K562 (cell line): ENCODE results near the gene MUCL3. TPM values are rescaled to one million over a fixed set of nuclear protein-coding genes. Genes with fewer than 3 reads are reported as not detected.

Source experiments
- BHLHE40 ChIP-seq: IDR thresholded peaks from 2 replicates; pipeline ENCODE4 v1.6.1; 2011; ENCODE audit warnings: low read length, improper control_type of control experiment
- DNMT1 ChIP-seq: fragments of 450-650 bp; IDR thresholded peaks from 2 replicates; pipeline ENCODE4 v1.6.1; 2016; ENCODE audit warnings: antibody characterized with exemption, mild to moderate bottlenecking
- ELF1 ChIP-seq: fragments of 200-800 bp; sonication (Bioruptor generic); IDR thresholded peaks from 2 replicates; pipeline ENCODE4 v1.6.1; 2016; ENCODE audit warnings: missing genetic modification characterization, missing compliant biosample characterization
- ELF4 ChIP-seq: fragments of 450-650 bp; formaldehyde crosslinking; IDR thresholded peaks from 2 replicates; pipeline ENCODE4 v1.4.0; 2022; ENCODE audit warnings: missing genetic modification characterization
- GABPA ChIP-seq: fragments of 200-800 bp; sonication (Bioruptor generic); conservative IDR thresholded peaks from 2 replicates; pipeline ENCODE4 v1.6.1; 2016; ENCODE audit warnings: low read depth, missing genetic modification characterization, missing compliant biosample characterization
- KHSRP ChIP-seq: fragments of 450-650 bp; IDR thresholded peaks from 2 replicates; pipeline ENCODE4 v1.6.1; 2017
- KLF1 ChIP-seq: fragments of 450-650 bp; IDR thresholded peaks from 2 replicates; pipeline ENCODE4 v1.6.1; 2016; ENCODE audit warnings: missing genetic modification characterization, missing compliant biosample characterization
- MEF2A ChIP-seq: IDR thresholded peaks from 2 replicates; pipeline ENCODE4 v1.6.1; 2011; ENCODE audit warnings: low read depth, mild to moderate bottlenecking, low read length, moderate library complexity; ENCODE audit not compliant: control insufficient read depth
- POU5F1 ChIP-seq: fragments of 150-350 bp; IDR thresholded peaks from 2 replicates; pipeline ENCODE4 v1.6.1; 2014; ENCODE audit warnings: borderline replicate concordance, low read length, low read depth, mild to moderate bottlenecking; ENCODE audit not compliant: partially characterized antibody
- ZKSCAN1 ChIP-seq: fragments of 150-350 bp; IDR thresholded peaks from 2 replicates; pipeline ENCODE4 v1.6.1; 2016; ENCODE audit warnings: low read depth, low read length
- ZNF165 ChIP-seq: fragments of 250-450 bp; sonication (Bioruptor Pico); IDR thresholded peaks from 2 replicates; pipeline ENCODE4 v1.4.0; 2020; ENCODE audit warnings: borderline replicate concordance
- ZNF232 ChIP-seq: sonication (generic); formaldehyde crosslinking; IDR thresholded peaks from 2 replicates; pipeline ENCODE4 v1.8.0; 2022; ENCODE audit warnings: mild to moderate bottlenecking, missing genetic modification reagents
- polyA plus RNA-seq, 8 experiments: library from polyadenylated mRNA; depleted of rRNA in 4 of 8; stranded (reverse) in 5 of 8; unstranded in 3 of 8; fragments of >200 nt; fragmentation: Nextera tagmentation in 2 of 8; fragmentation: Illumina TruSeq in 1 of 8; extraction: Ambion mirVana in 2 of 8; extraction: Trizol in 1 of 8; gene quantifications; 2 replicates each; pipeline versions ENCODE4 v1.2.1 to v1.2.3, GENCODE V29; 2011 to 2014; ENCODE audit warnings: inconsistent platforms in 1 of 8, missing spikeins in 1 of 8
- total RNA-seq, 7 experiments: library from RNA; depleted of rRNA in 6 of 7; stranded (reverse); fragments of >200 nt in 6 of 7; fragmentation: Illumina TruSeq in 2 of 7; extraction: Trizol in 2 of 7; gene quantifications; 2 replicates each; pipeline versions ENCODE4 v1.2.1 to v1.2.3, GENCODE V29; 2011 to 2021; ENCODE audit warnings: low replicate concordance in 1 of 7
- TF ChIP-seq, protein P1 (sequence below): fragments of 450-650 bp; IDR thresholded peaks from 2 replicates; pipeline ENCODE4 v1.6.1; 2018; ENCODE audit not compliant: partially characterized antibody
- TF ChIP-seq, protein P2 (sequence below): IDR thresholded peaks from 2 replicates; pipeline ENCODE4 v1.6.1; 2011; ENCODE audit not compliant: insufficient read length; ENCODE audit errors: extremely low read depth
- TF ChIP-seq, protein P3 (sequence below): fragments of 200-800 bp; sonication (Bioruptor generic); IDR thresholded peaks from 2 replicates; pipeline ENCODE4 v1.6.1; 2017; ENCODE audit warnings: missing genetic modification characterization, missing compliant biosample characterization
- TF ChIP-seq, protein P4 (sequence below): sonication (generic); formaldehyde crosslinking; IDR thresholded peaks from 2 replicates; pipeline ENCODE4 v1.8.1; 2023; ENCODE audit warnings: mild to moderate bottlenecking, missing genetic modification reagents

Gene MUCL3
- total and polyA plus RNA-seq, 9 of the 15 experiments (the other 6 are each of a cell fraction or from before 2014, with no cell fraction given): 0.07 TPM; not detected in 8

DNA sequence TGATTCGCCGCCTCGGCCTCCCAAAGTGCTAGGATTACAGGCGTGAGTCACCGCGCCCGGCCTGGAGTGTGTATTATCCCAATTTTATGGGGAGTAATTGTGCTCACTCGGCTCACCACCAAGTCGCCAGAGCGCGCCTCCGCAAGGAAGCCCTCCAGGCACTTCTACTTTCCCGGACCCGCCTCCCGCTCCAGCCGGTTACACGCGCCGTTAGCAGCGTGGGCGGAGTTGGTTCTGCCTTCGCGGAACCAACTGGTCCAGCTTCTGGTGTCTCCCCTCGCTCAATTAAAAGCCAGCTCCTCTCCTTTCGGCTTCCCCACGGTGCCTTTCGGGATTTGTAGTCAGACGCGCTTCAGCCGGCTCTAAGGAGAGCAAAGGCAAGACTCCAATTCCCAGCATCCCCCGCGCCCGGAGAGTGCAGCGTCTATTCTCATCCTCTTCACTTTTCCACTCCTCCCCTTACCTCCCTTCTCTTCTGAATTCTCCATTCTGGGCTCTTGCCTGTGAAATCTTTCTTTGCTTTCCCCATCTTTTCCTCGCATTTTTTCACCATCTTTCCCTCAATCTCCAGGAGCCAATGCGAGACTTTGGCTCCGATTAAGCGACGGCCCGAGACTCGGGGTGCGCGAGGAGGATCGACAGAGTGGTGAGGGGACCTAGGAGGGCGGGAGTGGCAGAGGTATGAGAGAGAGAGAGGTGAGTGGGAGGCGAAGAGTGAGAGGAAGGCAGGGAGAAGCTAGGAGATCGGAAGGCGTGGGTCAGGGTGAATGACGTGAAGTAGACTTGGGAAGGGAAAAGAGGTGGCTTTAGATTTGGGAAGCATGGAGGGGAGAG is 32.8 kb upstream of the MUCL3 start, which contains the start of gene GTF2H4 (continued):
- TF ChIP-seq, protein P1, sequence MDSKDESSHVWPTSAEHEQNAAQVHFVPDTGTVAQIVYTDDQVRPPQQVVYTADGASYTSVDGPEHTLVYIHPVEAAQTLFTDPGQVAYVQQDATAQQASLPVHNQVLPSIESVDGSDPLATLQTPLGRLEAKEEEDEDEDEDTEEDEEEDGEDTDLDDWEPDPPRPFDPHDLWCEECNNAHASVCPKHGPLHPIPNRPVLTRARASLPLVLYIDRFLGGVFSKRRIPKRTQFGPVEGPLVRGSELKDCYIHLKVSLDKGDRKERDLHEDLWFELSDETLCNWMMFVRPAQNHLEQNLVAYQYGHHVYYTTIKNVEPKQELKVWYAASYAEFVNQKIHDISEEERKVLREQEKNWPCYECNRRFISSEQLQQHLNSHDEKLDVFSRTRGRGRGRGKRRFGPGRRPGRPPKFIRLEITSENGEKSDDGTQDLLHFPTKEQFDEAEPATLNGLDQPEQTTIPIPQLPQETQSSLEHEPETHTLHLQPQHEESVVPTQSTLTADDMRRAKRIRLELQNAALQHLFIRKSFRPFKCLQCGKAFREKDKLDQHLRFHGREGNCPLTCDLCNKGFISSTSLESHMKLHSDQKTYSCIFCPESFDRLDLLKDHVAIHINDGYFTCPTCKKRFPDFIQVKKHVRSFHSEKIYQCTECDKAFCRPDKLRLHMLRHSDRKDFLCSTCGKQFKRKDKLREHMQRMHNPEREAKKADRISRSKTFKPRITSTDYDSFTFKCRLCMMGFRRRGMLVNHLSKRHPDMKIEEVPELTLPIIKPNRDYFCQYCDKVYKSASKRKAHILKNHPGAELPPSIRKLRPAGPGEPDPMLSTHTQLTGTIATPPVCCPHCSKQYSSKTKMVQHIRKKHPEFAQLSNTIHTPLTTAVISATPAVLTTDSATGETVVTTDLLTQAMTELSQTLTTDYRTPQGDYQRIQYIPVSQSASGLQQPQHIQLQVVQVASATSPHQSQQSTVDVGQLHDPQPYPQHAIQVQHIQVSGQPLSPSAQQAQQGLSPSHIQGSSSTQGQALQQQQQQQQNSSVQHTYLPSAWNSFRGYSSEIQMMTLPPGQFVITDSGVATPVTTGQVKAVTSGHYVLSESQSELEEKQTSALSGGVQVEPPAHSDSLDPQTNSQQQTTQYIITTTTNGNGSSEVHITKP: peak; percentile 86
- TF ChIP-seq ELF1 (tag) (peak; percentile 64; the same call in 1 of the 2 replicates), KHSRP (peak; percentile 26; the same call in 1 of the 2 replicates), ZNF165 (CRISPR knock-in tag) (0 out of 2 replicates have a peak, but pooled peaks have one; percentile 45), ZKSCAN1 (peak; percentile 80), DNMT1 (peak; percentile 59; the same call in 1 of the 2 replicates), ELF4 (peak; percentile 68), BHLHE40 (peak; percentile 73), GABPA (tag) (peak; percentile 94), POU5F1 (peak; percentile 88), KLF1 (tag) (peak; percentile 27), ZNF232 (CRISPR knock-in tag) (no peak), MEF2A (0 out of 2 replicates have a peak, but pooled peaks have one; percentile 10)
- TF ChIP-seq, protein P2, sequence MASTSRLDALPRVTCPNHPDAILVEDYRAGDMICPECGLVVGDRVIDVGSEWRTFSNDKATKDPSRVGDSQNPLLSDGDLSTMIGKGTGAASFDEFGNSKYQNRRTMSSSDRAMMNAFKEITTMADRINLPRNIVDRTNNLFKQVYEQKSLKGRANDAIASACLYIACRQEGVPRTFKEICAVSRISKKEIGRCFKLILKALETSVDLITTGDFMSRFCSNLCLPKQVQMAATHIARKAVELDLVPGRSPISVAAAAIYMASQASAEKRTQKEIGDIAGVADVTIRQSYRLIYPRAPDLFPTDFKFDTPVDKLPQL: no peak
- TF ChIP-seq, protein P3, sequence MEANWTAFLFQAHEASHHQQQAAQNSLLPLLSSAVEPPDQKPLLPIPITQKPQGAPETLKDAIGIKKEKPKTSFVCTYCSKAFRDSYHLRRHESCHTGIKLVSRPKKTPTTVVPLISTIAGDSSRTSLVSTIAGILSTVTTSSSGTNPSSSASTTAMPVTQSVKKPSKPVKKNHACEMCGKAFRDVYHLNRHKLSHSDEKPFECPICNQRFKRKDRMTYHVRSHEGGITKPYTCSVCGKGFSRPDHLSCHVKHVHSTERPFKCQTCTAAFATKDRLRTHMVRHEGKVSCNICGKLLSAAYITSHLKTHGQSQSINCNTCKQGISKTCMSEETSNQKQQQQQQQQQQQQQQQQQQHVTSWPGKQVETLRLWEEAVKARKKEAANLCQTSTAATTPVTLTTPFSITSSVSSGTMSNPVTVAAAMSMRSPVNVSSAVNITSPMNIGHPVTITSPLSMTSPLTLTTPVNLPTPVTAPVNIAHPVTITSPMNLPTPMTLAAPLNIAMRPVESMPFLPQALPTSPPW (CRISPR knock-in tag): peak; percentile 87
- TF ChIP-seq, protein P4, sequence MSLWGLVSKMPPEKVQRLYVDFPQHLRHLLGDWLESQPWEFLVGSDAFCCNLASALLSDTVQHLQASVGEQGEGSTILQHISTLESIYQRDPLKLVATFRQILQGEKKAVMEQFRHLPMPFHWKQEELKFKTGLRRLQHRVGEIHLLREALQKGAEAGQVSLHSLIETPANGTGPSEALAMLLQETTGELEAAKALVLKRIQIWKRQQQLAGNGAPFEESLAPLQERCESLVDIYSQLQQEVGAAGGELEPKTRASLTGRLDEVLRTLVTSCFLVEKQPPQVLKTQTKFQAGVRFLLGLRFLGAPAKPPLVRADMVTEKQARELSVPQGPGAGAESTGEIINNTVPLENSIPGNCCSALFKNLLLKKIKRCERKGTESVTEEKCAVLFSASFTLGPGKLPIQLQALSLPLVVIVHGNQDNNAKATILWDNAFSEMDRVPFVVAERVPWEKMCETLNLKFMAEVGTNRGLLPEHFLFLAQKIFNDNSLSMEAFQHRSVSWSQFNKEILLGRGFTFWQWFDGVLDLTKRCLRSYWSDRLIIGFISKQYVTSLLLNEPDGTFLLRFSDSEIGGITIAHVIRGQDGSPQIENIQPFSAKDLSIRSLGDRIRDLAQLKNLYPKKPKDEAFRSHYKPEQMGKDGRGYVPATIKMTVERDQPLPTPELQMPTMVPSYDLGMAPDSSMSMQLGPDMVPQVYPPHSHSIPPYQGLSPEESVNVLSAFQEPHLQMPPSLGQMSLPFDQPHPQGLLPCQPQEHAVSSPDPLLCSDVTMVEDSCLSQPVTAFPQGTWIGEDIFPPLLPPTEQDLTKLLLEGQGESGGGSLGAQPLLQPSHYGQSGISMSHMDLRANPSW: 0 out of 2 replicates have a peak, but pooled peaks have one; percentile 31
